ENCODE data around the gene KCNG4. TPM values are rescaled to one million over a fixed set of nuclear protein-coding genes. Genes with fewer than 3 reads are reported as not detected.

KCNG4 gene
- total and polyA plus RNA-seq, 2 donors (not counting 3 experiments of a cell fraction or from before 2014, with no cell fraction given), result not detected

DNA sequence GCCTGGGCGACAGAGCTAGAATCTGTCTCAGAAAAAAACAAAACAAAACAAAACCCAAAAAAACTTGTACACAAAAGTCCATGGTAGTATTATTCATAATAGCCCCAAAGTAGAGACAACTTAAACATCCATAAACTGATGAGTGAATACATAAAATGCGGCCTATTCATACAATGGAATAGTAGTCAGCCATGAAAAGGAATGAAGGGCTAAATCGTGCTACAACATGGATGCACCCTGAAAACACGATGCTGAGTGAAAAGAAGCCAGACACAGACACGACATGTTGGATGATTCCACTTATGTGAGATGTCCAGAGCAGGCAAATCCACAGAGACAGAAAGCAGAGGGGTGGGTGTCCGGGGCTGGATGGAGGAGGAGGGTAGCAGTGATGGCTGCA lies 12.3 kb downstream of the KCNG4 start:
- H3K4me3 ChIP-seq (replicated peaks in 1 of 3; ENCODE audit: insufficient read depth in 1 of 3, low read depth in 1 of 3, low read length in 3 of 3), result no peak overlapping the region
- H3K4me1 ChIP-seq (ENCODE audit: control insufficient read depth, extremely low read depth, insufficient read depth, low read length), result peaks cover 5% of the 10 kb centered on the region
- H3K9ac ChIP-seq (replicated peaks; ENCODE audit: extremely low read depth, insufficient read depth, low read length), result no peak overlapping the region
- no peaks in the 10 kb centered on the region for H3K36me3 ChIP-seq (ENCODE audit: control insufficient read depth in 2 of 2, extremely low read depth in 1 of 2, insufficient read depth in 2 of 2, low read length in 2 of 2)
- H3K9me1 ChIP-seq (replicated peaks; ENCODE audit: control insufficient read depth, extremely low read depth, insufficient read depth, low read length), result no peaks in the 10 kb centered on the region
- TF ChIP-seq POLR2AphosphoS5 (IDR thresholded peaks at IDR 0.05; ENCODE audit: insufficient read depth, low read depth, low read length) (no peak), GATA2 (IDR thresholded peaks at IDR 0.05; ENCODE audit: insufficient read depth, insufficient read length, low read depth, low read length) (no peak), FOS (IDR thresholded peaks at IDR 0.05; ENCODE audit: borderline replicate concordance, insufficient read depth, low read length) (no peak), JUN (IDR thresholded peaks at IDR 0.05; ENCODE audit: borderline replicate concordance, insufficient read depth, insufficient read length, low read depth) (no peak), MYC (IDR thresholded peaks at IDR 0.05; ENCODE audit: low read depth, low read length) (no peak), POLR2A (IDR thresholded peaks at IDR 0.05; ENCODE audit: low read depth, low read length) (no peak), EZH2 (IDR thresholded peaks at IDR 0.05; ENCODE audit: borderline replicate concordance, low read depth, low read length, severe bottlenecking) (no peak)
- TF ChIP-seq, protein P1, sequence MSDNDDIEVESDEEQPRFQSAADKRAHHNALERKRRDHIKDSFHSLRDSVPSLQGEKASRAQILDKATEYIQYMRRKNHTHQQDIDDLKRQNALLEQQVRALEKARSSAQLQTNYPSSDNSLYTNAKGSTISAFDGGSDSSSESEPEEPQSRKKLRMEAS (IDR thresholded peaks at IDR 0.05; ENCODE audit: insufficient read depth, insufficient read length), result no peak
- TF ChIP-seq, protein P2, sequence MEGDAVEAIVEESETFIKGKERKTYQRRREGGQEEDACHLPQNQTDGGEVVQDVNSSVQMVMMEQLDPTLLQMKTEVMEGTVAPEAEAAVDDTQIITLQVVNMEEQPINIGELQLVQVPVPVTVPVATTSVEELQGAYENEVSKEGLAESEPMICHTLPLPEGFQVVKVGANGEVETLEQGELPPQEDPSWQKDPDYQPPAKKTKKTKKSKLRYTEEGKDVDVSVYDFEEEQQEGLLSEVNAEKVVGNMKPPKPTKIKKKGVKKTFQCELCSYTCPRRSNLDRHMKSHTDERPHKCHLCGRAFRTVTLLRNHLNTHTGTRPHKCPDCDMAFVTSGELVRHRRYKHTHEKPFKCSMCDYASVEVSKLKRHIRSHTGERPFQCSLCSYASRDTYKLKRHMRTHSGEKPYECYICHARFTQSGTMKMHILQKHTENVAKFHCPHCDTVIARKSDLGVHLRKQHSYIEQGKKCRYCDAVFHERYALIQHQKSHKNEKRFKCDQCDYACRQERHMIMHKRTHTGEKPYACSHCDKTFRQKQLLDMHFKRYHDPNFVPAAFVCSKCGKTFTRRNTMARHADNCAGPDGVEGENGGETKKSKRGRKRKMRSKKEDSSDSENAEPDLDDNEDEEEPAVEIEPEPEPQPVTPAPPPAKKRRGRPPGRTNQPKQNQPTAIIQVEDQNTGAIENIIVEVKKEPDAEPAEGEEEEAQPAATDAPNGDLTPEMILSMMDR (IDR thresholded peaks at IDR 0.05; ENCODE audit: extremely low read depth in 1 of 2, insufficient read depth in 1 of 2, low read depth in 1 of 2, low read length in 2 of 2), result no peak
- FAIRE-seq (no peak), DNase-seq (ENCODE audit: low read depth, low spot score) (no peak)
- CTCF ChIA-PET, result interaction anchor here (1.1 to 1.5 kb wide), 3 partner anchors 12 to 50 kb away, joined by 3 to 6 read pairs (median 4); partner anchors contain the start of genes KCNG4 and TAF1C
- H3K27ac ChIP-seq (ENCODE audit: insufficient read depth, low read depth, low read length), result no peak overlapping the region
- no peaks in the 10 kb centered on the region for H3K9me3 ChIP-seq (replicated peaks; ENCODE audit: control insufficient read depth, insufficient read depth, low read length)
- H4K20me1 ChIP-seq (replicated peaks; ENCODE audit: control insufficient read depth, extremely low read depth, insufficient read depth, low read length), result no peaks in the 10 kb centered on the region
- BruUV-seq (replicated peaks), result no TSS peak
- H3K27me3 ChIP-seq (ENCODE audit: control insufficient read depth in 2 of 2, insufficient read depth in 2 of 2, low read length in 2 of 2), result peaks cover 0 to 2% of the 10 kb centered on the region in 2 experiments
- intact Hi-C loops (cut with micrococcal nuclease) (no loop called here), dilution Hi-C loops (cut with MboI; ENCODE audit: extremely low pct_ligation_motif_present, low sequenced_read_pairs) (loop anchor here (25.0 kb wide), 1 partner anchor 185 kb away; no protein-coding TSS in a partner anchor)
- H2AFZ ChIP-seq (ENCODE audit: low read depth, low read length), result no peak overlapping the region
- POLR2A ChIA-PET, result no interaction called here
- no peaks in the 10 kb centered on the region for H3K79me2 ChIP-seq (ENCODE audit: control insufficient read depth, insufficient read depth, low read length)
- H3K4me2 ChIP-seq (ENCODE audit: insufficient read depth, low read length), result no peak overlapping the region
